Neural progenitor cell (in vitro differentiated cells): ENCODE results near the gene ETV6.

Experiments
- CTCF ChIP-seq: fragments of 200-600 bp; sonication (generic); IDR thresholded peaks from 2 replicates; pipeline ENCODE4 v1.5.1; 2017; ENCODE audit warnings: antibody characterized with exemption, mild to moderate bottlenecking
- EZH2phosphoT487 ChIP-seq: fragments of 200-600 bp; sonication (generic); IDR thresholded peaks from 2 replicates; pipeline ENCODE4 v1.6.1; 2017; ENCODE audit warnings: antibody characterized with exemption

GRCh38 chr12:11863478-11863906 is 214.0 kb downstream of the ETV6 start:
- TF ChIP-seq CTCF (no peak), EZH2phosphoT487 (no peak)
